T-helper 22 cell (primary cell): ENCODE data around the gene RGS12.

ENCODE experiments used
- DNase-seq: peaks from one replicate; pipeline ENCODE4 v3.0.0-alpha.2; 2020; ENCODE audit warnings: low read depth

Gene RGS12

DNA sequence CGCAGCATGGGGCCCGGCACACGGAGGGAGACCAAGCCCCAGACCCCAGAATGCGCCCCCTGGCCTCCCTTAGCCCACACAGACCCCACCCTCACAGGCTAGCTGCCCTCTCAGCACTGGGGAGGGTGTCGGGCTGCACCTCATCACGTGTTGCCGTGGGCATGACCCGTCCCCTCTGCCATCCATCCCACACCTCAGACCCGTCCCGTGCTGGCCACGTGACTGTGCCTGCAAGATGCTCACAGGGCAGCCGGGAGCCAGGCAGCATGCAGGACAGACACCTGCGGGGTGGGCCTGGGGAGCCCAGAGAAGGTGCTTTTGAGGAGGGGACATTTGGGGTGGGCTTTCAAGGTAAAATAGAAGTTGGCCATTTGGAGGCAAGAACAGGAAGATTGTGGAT, 39.0 kb upstream of the RGS12 start:
- no peak for DNase-seq

DNA sequence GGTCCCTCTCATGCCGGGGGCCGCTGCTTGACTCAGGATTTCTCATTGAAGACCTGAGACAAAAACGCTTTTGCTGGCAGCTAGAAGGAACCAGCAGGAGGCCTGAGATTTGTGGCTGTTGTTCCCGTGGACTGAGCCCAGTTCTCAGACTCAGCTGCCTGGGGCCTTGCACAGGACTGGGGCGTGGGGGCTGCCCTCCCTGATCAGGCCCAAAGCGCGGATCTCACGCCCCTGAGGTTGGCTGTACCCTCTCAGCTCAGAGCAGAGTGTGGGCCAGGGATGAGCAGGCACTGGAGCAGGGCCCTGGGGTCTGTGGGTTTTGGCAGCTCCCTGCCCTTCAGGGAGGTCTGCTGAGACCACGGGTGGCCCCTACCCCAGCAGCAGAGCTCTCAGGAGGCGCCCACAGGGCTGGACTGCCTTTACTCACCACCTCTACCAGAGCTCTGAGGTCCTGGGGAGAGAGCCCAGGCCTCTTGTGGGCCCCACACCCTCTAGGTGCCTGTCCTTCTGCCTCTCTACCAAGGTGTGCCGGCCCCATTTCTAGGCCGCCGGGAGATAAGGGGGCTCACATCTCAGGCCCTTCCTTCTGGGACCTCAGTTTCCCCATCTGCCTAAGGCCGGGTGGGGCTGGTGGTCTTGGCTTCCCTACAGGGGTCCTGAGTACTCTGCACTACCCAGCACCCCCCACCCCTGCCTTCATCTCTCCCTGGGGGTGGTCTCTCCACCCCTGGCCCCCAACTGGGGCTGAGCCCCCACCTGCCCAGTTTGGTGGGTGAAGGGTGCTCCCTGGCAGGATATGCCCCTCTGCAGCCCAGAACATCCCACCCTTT, 38.3 kb upstream of the RGS12 start:
- no peak for DNase-seq

DNA sequence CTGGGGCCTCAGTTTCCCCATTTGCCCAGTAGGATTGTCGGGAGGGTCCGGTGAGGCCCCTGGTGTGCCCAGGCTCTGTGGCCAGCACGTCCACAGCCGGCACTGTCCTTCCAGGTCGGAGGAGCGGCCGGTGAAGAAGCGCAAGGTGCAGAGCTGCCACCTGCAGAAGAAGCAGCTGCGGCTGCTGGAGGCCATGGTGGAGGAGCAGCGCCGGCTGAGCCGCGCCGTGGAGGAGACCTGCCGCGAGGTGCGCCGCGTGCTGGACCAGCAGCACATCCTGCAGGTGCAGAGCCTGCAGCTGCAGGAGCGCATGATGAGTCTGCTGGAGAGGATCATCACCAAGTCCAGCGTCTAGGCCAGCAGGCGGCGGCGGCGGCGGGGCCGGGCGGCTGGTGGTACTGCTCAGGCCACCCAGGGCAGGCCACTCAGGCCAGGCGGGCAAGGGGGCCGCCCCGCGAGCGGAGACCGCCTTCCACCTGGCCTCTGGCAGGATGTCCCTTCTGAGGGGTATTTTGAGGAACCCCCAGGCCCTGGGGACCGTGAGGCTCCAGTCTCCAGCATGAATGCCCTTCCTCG, 37.1 kb upstream of the RGS12 start:
- no peak for DNase-seq

DNA sequence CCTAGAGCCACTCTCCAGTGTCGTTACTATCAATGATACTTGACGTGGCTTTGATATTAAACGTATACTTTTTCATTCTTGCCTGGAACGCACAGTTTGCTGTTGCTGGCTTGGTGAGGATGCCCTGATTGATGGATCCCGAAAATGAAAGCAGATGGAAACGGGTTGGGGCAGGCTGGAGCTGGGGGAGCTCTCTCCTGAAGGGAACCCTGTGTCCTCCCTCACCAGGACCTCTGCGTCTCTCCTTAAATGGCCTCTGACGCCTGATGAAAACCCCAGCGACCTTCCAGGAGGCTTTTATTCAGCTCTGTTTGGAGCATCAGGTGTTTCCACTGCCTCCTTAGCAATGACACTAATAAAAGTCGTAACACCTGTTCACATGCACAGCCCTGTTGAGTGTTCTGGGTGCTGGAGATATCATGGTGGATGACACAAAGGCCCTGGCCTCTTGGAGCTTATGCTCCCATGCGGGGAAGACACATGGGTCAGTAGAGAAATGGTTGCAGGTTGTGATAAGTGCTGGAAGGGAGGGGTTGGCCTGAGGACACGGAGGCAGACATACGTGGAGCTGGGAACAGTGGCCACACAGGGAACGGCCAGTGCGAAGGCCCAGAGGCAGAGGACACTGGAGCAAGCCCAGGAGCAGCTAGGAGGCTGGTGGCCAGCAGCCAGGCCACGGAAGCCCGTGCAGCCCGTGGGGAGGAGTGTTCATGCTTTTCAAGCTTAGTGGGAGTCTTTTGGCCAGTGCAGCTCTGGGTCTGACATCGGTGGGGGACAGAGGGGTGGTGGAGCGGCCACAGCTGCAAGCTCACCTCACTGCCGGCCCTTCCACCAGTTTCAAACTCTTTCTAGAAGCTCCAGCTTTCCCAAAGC, 36.4 kb upstream of the RGS12 start:
- DNase-seq = no peak

DNA sequence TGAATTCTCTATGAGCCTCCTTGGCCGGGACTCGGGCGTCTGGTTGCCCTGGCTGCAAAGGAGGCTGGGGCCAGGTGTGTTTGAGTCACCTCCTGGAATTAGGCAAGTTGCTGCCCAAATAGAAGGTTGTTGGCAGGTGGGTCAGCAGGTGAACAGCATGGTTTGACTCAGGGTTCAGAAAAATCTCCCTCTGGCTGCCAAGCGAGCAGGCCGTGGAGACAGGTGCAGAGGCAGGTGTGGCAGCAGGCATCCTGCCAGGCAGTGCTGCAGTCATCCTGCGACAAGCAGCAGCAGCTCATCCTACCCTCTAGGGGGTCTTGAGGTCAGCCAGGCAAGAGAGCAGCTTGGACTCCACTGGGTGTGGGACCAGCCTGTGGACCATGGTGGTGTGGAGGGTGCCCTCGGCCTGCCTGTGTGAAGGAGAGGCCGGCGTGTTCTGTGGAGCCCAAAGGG, 35.7 kb upstream of the RGS12 start:
- no peak for DNase-seq

DNA sequence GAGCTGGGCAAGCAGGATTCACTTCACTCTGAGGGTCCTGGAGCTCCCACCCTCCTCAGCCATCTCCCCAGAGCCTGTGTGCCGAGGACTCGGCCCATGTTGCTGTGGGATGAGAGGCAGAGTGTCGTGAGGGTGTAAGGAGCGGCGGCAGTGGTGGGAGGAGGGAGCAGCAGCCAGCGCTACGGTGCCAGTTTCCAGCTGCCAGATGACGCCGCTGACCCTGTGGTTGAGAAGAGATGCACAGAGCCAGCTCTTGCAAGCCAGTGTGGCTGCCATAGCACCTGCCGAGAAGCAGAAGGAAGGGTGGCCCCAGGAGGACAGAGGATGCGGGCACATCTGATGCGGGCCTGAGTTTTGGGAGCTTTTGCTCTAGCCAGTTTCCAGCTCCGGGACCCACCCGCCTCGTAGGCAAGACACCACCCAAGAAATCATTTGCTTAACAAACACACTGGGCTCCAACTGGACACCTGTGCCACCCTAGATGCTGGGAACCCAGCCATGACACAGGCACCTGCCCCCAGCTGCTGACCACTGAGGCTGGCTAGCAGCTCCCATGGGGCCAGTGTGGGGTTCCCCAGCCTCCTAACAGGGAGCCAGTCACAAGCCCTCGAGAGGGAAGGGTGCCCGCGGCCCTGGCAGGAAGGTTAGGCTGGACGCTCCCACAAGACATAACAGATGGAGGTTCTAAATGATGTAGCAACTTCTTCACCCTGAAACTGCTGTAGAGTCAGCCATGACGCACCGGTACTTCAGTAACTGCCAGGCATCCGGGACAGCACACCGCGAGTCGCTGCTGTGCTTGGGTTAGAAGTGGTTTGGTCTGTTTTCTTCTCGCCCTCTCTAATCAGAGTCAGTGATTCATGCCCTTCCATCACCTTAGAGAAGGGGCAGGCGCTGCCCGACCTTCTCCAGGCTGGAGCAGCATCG, 35.0 kb upstream of the RGS12 start:
- no peak for DNase-seq

DNA sequence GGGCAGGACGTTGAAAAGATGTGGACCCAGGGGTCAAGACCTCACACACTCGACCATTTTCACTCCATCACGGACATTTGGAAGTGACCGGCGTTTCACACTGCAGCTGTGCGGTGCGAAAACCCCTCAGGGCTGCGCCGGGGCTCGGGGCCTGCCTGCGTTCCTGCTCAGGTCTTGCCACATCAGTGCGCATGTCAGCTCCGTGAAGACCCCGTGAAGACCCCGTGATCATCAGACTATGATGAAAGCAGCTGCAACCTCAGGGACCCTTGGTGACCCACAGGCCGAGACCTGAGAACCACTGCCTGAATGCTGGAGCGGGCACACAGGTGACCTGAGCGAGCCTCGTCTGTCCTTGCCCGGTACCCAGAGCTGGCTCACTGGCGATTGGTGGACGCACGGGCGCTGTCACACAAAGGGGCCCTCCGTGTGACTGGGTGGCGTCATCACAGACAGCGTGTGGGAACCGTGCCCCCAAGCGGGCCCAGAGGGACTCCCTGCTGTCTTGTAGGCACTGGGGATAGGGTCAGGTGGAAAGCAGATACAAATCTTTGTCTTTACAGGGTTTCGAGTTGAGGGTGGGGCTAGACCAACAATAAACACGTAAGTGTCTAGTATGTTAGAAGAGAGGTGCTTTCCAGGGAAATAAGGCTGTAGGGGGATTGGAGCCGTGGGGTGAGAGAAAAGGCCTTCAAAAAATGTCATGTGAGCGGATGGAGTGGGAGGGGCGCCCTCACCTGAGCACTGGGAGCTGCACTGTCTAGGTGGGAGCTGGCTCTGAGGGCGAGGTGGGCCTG, 31.2 kb upstream of the RGS12 start:
- DNase-seq = no peak

DNA sequence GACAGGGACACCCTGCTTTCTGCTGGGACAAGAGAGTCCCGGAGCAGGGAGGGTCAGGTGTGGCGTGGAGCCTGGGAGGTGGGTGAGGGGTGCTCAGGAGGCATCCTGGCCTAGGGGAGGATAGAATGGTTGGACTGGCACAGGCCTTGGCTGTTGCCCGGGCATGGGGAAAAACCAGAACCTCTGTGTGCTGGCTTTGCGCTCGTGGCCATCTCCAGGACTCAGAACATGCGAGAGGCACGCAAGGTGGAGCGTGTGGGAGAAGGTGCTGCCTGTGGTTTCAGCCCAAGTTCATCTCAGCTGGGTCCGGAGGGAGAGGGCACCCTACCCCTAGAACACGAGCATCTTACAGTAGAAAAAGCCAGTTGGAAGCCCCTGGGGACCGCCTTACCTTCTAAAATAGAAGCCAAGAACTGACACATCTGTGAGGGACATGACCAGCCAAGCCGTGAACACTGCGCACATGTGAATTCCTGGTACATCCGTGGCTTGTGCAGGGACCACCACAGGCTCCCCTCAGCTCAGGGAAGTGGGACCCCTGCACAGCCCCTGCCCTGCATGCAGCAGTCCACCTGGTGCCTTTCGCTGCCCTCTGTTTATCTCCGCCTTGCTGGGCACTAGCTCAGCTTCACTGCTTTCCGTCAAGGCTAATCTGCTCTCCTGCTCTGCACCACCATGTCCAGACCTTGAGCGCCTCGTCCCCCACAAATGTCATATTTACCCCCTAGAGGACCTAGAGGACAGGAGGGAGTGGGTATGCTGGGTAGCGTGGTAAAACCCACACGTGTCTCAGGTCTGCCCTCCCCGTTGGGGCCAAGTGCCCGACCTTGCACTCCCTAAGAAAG, 30.4 kb upstream of the RGS12 start:
- no peak for DNase-seq

DNA sequence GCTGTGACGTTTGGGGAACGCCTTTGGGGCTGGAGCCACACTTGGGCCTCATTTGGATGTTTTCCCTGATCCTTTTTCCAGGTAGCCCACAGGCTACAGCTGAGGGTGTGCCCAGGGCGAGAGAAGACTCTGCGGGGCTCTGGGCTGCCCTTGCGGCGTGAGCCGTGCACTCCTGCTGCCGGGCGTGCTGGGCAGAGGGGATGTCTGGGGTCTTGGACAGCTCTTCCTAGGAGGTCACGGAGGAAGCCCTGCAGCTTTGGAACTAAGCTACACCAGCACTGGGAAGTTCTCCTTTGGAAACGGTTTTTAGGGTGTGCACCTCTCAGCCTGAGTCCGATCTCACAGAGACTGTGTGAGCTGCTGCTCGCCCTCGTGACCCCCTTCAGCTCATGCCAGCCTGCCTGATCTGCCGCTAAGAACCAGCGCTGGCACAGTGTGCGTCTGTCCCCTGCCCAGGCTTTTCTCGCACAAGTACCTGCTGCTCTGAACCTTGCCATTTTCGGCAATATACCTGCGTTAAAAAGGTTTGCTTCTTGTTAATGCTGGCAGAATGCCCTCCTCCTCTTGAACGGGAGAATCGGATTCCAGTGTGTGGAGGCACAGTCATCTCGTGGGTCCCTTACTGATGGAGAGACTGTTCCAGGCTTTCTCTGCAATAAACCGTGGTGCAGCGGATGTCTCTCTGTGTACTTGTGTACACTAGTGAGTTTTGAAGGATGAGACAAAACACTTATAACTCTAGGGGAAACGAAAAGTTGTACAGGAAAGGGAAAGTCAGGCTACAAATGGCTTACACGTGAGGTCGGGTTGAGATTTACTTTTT, 29.6 kb upstream of the RGS12 start:
- DNase-seq = no peak

DNA sequence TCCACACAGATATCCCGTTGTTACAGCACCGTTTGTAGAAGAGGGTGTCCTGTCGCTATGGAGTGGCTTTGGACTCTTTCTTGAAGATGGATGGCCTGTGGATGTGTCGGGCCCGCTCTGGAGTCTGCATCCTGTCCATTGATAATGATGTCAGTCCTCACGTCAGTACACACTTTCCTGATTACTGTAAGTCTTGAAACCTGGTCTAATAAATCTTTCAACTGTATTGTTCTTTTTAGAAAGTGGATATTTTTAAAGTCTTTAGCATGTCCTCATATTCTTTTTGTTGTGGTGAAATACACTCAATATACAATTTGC, 29.0 kb upstream of the RGS12 start:
- no peak for DNase-seq

DNA sequence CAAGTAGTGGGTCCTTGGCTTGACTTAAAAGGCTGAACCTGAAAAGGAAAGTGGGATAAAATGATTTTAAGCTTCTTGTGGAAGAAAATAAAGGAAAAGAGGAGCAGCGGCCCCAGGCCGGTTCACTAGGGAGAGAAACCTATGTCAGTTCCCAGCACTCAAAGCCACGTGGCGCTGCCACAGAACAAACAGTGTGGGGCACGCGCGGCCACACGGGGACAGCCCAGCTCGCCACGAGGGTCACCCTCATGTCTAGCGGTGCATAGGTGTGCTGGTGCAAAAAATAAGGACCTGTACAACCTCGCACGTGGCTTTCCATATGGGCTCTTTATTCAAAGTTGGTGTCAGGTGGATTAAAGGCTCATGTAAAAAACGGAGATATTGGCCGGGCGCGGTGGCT, 26.7 kb upstream of the RGS12 start:
- no peak for DNase-seq

DNA sequence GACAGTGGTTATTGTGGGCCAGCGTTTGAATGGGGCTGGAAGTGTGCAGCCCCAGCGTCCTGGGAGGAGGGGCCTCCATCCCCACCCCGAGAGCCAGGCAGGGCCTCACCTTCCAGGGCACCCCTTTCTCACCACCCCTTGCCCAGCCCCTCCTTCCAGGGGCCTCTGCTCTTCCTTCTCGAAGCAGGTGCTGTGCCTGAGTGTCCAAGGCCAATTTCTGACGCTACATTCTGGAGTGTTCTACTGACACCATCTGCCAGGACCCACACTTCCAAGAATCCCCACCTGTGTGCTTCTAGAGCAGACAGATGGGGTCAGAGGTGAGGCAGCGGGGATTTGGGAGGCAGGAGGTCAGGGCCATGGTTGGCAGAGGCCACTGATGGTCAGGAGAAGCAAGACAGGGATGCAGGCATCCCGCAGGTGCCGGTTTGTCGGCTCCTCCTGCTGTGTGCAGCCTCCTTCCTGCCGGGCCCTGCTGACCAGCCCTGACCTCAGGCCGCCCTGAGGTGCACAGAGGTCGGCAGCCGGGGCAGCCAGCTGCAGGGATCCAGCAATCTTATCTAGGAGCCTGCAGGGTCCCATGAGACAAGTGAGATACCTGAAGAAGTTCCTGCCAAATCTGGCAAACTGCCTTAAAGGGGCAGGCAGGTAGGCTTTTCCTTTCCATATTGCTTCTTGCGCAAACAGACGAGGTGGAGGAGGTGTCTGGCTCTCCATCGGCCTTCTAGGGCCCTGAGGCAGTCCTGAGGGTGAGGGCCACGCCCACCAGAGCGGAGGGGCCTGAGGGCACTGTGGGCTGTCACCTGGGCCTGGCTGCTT, 25.0 kb upstream of the RGS12 start:
- DNase-seq = no peak

DNA sequence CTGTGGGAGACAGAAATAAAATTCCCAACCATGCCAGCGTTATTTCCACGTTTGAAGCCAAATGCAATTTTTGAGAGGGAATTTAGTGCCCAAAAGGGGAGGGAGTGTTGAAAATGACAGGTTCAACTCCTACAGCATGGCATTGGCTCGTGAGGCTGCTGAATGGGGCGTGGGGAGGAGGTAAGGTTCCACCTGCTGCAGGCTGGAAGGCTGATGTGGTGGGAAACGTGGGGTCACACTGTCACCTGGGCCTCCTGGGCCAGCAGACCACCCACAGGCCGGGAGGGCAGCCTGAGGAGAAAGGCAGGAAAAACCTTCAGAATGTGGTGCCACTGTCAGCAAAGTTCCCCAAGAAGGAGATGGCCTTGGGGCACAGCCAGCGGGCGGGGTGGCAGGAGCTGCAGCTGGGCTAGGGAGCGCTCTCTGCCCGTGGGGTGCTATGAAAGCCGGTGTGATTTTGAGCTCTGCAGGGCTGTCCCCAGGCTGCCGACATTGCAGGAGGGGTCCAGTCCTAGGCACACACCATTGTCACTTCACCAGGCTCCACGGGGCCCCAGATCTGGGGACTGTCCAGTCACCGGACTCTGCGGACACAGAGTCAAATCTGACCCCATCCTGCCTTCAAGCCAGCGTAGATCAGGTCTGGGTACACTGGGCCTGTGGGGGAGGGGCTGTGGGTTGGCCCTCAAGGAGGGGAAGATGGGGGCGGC, 24.3 kb upstream of the RGS12 start:
- DNase-seq = no peak

DNA sequence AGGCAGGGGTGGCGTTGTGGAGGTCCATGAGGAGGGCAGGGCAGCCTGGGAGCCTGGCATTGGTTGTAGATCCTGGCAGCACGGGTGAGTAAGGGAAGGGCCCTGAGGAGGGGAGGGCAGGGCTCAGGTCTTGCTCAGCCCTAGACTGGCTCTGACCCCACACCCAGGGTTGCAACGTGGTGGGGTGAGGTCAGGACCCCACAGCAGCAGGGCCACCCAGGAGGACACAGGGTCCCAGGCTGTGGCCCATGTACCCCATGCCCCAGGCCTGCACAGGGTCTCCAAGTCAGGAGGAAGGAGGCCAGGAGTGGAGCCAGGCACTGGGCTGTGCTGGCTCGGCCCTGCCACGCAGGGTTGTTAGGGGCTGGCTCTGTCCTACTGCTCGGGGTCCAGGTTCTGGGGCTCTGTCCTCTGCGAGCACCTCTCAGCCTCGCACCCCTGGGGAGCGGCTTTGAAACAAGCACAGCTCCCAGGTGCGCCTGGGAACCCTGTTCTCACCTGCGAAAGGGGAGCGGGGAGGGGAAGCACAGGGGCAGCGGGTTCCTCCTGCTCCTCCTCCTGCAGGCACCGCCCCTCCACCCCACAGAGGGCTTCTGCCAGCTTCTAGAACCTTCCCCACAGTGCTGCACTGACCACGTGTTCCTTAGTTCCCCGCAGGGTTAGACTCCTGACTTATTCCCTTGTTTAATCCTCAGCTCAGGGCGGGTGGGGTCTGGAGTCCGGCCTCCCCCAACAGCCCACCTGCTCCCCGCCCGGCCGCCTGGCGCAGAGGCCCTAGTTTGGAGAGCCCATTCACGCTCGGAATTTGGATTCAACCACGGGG, 23.5 kb upstream of the RGS12 start:
- no peak for DNase-seq

DNA sequence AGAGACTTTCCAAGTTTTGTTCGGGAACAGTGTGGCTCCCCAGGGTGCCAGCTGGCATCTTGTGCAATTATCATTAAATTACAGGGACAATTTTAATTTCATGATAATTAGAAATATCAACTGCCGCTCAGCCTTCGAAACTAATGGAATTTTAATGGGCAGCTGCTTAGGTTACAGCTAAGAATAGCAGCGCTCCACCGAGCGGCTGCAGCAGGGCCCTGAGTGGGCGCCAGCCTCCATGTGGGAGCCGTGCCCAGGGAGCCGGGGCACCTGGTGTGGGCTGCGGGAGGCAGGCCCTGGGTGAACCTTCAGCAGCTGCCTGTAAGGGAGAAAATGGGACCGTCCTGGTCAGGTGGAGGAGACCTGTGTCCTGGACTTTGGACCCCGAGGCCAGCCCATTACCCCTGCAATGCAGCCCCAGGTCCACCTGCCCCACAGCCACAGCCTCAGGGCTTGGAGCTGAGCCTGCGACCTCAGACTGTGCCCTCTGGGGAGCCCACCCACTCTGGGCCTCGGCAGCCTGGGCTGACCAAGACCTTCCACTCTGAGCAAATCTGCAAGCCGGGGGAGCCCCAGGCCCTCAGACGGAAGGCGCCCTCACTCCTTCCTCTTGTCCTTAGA, 22.7 kb upstream of the RGS12 start:
- DNase-seq = no peak

DNA sequence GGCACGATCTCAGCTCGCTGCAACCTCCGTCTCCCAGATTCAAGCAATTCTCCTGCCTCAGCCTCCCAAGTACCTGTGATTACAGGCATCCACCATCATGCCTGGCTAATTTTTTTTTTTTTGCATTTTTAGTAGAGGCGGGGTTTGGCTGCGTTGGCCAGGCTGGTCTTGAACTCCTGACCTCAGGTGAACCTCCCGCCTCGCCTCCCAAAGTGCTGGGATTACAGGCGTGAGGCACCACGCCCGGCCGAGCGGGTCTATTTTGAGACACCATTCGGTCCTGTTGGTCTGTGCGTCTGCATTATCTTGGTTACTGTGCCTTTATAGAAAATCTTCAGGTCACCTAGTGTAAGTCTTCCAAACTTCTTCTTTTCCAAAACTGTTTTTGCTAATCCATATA, 21.7 kb upstream of the RGS12 start:
- no peak for DNase-seq
